ENCODE results near the gene CAVIN3. TPM values are rescaled to one million over a fixed set of nuclear protein-coding genes. Genes with fewer than 3 reads are reported as not detected.
"Not testable (repeated sequence)": the region's sequence is repeated elsewhere in the genome, so short reads cannot be mapped to it uniquely, and the experiment has no call there.

CAVIN3 gene
- total RNA-seq, 1 donor from 2014 or later: 74.2 TPM

DNA sequence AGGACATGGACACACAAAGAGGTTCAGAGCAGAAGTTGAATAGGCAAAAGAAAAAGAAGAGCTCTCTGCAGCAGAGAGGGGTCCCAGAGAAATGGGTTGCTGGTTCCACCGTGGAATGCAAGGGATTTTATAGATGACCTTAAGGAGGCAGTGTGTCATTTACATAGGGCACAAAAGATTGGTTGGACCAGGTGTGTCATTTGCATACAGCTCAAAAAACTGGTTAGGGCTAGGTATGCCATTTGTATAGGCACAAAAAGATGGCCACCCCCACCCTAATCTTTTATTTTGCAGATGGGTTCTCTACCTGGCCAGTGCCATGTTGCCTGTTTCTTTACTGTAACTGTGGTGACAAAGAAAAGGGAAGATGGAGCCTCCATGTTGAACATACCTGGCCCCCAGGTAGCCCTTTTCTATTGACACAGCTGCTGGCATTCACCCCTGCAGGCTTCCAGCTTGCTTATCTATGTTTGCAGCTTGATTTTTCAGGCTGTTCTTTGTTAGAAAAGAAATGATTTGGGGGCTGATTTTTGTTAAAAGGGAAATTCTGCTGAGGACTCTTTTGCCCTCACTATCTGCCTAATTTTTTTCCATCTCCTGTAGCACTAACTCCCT lies 3.1 kb upstream of the CAVIN3 start:
- DNase-seq: no peak

DNA sequence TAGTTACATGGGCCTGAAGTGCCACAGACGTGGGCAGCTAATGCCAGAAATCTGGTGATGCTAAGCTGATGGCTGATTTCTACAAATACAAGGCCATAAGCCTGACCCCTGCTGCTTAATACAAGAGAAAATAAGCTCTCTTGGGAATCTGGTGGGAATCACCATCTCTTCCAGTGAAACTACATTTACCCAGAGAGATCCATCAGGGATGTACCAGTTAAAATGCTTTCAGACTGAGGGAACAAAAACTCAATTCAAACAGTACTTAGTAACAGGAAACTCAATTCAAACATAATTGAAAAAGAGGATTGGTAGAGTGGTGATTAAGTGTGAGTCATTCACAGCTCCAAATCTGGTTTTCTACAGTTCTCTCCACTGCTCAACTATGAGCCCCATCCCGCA lies 1.7 kb upstream of the CAVIN3 start:
- DNase-seq: peak; percentile 20

DNA sequence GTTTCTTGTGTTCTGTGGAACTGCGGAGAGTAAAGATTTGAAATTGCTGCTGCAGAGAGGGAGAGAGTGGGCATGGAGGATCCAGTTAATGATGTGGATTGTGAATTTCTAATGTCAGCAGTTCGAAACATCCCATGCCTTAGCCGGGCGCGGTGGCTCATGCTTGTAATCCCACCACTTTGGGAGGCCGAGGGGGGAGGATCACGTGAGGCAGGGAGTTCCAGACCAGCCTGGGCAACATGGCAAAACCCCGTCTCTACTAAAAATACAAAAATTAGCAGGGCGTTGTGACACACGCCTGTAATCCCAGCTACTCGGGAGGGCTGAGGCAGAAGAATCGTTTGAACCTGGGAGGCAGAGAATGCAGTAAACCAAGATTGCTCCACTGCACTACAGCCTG lies 1.1 kb upstream of the CAVIN3 start:
- no peak for DNase-seq

DNA sequence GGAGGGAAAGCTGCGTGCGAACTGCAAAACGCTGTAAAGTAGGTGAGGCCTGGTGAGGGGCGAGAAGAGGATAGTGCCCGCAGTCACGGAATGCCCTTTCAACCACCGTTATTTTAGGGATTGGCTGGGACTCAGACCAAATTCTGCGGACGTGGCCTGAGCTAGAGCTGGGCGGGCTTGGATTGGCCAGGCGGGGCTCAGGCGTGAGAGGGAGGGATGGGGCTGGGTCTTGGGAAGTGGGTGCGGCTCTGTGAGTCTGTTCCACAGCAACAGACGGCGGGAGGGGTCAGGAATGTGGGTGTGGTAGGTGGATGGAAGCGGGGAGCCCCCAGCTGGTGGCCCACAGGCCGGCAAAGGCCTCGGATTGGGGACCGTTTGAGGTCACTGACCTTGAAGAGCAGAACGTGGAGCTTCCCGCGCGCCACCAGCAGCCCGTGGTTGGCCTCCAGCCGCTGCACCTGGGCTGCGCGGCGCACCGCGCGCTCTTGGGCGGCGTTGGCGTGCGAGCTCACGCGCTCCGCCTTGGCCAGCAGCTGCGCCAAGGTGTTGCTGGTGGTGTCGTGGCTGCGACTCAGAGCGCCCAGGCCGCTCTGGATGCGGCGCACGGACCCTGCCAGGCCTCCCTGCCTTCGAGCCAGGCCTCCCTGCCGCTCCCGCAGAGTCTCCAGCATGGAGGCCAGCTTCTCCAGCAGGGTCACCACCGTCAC lies 444 bp downstream of the CAVIN3 start:
- peak; percentile 93 for DNase-seq

DNA sequence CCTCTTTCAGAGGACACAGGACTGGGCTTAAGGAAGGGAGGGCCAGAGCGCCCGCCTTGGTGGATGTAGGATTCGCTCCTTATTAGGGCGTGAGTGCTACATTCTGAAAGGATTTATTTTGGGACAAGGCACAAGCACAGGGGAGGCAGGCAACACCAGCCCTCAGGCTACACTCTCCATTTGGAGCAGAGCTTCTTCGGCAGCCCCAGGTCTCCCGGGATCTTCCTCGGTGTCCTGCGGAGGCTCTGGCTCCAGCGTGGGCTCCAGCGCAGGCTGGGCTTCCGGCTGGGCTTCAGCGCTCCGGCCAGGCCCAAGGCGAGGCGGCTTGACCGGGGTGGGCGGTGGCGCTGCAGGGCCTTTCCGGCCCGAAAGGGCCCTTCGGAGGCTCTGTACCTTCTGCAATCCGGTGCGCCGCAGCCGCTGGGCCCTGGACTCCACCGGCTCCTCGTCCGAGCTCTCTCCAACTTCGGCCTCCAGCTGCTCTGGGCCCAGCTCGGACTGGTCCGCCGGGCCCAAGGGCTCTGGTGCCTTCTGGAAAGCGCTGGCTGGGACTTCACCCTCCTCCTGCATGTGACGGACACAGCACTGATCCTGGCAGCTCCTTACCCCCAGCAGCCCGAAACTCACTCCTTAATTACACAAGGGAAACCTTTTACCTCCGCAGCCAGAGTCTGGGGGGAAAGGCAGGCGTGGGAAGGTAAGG lies 1.1 kb downstream of the CAVIN3 start:
- DNase-seq: peak; percentile 35

DNA sequence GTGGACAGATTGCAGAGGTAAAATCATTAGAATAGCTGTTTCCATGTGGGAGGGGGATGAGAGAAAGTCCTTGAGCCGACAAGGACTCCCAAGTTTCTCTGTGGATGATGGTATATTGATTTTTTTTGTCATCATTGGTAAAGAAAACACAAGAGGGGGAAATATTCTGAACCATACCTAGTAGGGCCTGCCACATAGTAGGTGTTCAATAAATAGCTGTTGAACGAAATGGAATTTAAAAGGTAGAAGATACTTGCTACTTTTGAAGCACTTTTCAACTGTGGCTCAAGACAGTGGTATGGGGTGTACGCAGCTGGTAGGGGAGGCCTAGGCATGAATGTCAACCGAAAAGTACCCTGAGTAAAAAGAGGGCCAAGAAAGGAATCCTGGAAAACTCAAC lies 2.1 kb downstream of the CAVIN3 start:
- DNase-seq: no peak

DNA sequence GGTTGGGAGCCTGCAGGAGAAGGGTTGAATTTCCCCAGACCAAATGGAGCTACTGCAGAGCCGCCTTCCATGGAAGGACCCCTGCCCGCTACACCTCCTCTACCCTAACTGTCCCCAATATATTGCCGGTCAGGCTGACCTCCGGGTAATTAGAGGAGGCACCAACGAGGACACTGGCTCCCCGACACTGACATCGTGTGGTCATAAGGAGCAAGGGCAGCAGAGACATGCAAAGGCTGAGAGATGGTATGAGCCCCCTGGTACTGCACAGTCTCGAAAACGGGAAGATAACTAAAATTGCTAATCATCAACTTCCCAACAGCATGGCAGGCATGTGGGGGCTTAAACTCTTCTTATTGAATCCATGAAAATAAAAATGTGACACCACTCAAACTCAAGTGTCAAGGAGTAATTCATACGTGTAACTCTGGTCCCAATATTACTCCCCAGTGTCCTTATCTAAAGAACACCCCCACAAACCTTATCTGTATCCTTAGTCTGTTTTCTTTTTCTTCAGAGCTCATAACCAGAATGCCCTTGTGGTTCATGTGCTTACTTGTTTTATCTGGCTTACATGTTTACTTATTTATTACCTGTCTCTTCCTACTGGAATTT lies 4.4 kb downstream of the CAVIN3 start:
- peak; percentile 67 for DNase-seq

DNA sequence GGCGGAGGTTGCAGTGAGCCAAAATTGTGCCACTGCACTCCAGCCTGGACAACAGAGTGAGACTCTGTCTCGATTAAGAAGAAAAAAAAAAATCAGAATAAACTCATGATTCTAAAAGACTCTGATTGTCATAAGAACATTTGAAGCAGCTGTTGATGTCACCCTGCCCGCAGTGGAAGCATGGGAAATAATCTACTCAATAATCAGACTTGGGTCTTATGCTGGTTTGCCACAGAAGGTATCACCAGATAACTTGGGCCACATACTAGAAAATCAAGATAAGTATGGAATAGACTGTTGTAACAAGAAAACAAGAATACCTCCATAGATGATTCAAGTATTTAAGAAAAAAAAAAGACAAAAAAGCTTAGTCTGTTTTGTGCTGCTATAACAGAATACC lies 8.2 kb downstream of the CAVIN3 start:
- no peak for DNase-seq

DNA sequence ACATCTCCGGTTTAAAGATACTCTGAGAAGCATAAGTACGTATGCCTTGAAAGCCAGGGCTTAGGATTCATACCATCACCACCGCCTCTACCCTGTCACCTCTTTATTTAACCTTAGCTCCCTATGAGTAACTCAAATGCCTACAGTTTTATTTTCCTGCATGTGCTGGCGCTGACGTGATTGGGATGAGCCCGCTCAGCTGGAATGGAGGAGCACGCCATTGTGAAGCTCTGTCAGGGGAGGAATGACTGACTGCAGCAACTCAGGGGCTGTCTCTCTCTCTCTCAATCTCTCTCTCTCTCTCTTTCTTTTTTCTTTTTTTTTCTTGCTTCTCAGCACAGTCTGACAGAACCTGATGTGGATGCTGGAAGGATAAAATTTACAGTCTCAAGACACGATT lies 12.4 kb downstream of the CAVIN3 start:
- DNase-seq: no peak

DNA sequence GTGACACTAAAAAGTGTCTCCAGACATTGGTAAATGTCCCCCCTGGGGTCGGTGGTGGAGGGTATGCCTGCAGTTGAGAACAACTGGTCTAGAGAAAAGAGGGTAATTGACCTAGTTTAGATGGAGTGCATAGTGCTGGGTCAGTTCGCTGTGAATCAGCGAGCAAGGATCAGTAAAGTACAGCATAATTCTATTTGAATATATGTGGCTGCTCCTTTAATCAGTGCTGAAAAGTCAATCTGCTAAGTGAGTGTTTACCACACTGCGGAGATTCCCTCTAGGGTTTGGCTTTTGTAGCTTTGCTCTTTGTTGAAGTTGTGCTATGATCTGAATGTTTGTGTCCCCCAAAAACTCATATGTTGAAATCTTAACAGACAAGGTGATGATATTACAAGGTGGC lies 15.0 kb downstream of the CAVIN3 start:
- no peak for DNase-seq

DNA sequence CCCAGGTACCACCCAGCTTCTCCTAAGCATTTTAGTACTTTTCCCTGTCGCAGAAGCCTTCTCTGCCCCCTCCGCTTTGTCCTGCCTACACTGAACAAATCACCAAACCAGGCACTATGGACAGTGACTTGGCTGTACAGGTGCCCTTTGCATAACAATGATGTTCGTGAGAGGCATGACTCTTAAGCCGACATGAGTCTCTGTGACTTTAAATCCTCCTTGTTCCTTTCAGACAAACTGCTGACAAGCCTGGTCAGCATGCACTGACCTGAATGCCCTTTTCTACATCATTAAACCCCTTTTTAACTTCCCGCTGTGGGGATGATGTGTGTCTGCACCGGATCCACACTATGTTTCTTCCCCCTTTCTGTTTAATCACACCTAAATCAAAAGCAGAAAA lies 16.6 kb downstream of the CAVIN3 start:
- DNase-seq: no peak

DNA sequence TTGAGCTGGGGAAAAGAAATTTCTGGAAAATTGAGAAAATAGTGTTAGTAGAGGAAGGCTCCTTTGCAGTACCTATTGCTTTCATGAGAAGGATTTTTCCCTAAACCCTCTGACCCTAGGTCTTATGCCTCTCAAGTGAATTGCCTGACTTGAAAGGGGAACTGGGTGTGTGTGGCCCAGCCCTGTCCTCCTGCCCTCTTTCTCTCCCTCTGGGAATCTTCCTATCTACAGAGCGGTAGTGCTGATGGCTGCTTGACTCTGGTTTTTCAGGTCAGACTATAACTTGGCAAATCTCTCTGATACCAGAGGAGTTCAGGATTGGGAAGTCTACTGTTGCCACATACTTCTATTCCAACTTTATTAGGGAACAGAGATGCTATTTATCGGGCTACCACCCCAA lies 19.2 kb downstream of the CAVIN3 start:
- DNase-seq: no peak

DNA sequence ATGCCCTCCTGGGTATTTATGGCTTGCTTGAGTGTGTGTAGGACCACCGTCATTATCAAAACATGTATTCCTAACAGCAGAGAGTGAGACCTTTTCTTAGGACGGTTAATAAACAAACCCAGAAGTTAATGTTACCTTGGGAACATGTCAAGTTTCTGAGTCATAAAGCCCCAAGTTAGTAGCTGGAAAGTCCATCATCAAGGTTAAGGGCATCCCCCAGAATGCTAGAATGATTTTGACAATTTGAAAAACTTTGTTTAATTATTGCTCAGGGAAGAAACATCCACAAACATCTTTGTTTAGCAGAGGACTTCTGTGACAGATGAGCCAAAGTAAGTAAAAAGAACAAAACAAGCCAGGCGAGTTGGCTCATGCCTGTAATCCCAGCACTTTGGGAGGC lies 20.0 kb downstream of the CAVIN3 start:
- no peak for DNase-seq

DNA sequence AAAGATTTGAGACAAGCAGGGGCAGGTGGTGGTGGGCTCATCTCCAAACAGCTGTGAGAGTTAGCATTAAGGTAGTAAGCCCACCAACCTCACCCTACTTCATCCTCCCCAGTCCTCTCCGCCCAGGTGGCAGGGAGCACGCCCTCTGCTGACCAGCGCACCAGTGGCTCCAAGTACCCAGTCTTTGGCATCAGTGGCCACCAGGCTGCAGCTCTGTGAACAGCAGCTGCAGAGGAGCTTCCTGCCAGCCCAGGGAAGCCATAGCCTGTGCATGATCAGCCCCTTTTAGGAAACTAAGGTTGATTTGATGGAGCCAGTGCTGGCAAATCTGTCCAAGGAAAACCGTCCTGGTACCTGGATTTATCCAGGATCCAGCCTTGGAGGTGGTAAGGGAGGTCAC lies 21.7 kb downstream of the CAVIN3 start:
- peak; percentile 47 for DNase-seq

DNA sequence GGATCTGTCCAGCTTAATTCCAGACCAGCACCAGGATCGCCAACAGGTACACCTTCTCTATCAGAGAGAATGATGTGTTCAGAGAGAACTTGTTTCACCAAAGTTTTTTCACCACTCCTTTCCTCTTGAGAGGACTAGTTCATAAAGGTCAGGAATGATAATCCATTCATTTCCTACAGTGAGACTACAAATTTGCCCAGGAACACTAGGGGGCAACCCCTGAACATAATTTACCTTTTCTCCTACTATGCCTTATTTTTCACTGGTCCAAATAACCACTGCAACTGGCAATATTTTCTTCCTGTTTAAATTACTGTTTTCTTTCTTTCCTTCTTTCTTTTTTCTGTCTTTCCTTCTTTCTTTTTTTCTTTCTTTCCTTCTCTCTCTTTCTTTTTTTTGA lies 22.5 kb downstream of the CAVIN3 start:
- no peak for DNase-seq

DNA sequence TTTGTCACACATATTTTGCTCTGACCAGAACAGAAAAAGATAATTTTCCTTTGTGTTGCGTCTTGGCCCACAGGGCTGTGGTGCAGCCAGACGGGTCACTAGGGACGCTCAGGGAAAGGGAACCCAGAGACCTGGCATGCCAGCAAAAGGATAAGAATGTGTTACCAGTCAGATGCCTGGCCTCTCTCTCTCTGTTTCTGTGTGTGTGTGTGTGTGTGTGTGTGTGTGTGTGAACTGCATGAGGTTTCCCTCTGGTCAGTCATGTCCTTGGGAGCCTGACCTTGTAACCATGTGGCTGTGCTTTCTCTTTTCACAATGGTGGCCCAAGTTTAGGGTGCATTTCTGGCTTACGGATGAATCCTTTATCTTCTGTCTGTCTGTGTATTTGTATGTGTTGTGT lies 35.3 kb downstream of the CAVIN3 start:
- no peak for DNase-seq

DNA sequence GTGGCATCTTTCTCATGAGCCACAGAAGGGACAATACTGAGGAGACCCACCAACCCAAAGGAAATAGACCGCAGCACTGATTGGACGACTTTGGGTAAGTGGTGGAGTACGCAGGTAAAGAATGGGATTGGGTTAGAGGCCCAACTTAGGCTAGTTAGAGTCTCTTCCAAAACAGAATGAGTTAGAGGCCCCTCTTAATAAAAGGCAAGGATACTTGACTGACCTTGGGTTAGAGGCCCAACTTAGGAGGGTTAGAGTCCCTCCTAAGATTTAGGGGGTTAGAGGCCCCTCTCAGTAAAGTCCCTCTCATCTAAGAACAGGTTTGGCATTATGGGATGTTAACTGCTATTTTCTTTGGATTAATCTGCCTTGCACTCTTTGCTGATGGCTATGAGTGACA lies 36.1 kb downstream of the CAVIN3 start:
- no peak for DNase-seq

DNA sequence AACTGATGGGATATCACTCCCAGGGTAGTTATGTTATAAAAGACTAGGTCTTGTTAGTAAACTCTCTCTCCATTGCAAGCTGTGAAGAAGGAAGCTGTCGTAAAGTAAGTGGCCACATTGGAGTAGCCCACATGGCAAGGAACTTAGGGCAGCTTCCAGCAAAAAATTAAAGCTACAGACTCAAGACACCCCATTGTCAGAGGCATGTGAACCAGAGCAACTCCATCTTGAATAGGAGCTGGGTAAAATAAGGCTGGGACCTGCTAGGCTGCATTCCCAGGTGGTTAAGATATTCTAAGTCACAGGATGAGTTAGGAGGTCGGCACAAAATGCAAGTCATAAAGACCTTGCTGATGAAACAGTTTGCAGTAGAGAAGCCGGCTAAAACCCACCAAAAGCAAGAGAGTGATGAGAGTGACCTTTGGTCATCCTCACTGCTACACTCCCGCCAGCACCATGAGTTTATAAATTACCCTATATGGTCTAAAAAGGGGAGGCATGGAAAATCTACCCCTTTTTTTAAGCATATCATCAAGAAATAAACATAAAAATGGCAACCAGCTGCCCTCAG lies 36.8 kb downstream of the CAVIN3 start:
- no peak for DNase-seq

DNA sequence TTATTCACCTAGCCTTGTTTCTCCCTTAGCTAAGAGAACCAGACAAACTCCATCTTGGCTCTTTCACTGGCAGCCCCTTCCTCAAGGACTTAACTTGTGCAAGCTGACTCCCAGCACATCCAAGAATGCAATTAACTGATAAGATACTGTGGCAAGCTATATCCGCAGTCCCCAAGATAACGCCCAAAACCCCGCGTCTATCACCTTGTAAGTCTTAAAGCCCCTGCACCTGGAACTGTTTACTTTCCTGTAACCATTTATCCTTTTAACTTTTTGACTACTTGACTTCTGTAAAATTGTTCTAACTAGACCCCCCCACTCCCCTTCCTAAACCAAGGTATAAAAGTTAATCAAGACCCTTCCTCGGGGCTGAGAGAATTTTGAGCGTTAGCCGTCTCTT lies 39.5 kb downstream of the CAVIN3 start:
- DNase-seq: not testable (repeated sequence)

DNA sequence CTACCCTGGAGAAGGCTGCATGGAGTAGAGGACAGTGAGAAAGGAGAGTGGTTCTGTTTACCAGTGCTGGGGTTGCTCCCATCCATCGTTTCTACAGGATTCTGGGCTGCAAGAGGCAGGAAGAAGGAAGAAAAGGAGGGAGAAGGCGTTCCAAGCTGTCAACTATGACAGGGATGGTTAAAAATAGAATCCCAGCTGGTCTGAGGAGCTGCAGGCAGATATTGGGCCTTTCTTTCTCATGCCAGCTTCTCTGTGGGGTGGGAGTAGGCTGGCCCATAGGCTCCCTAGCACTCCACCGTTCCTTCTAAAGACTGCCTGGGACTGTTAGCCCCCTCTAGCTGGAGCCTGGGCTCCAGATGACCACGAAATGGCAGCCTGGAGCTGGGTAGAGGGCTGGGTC lies 47.1 kb downstream of the CAVIN3 start:
- DNase-seq: peak; percentile 51

DNA sequence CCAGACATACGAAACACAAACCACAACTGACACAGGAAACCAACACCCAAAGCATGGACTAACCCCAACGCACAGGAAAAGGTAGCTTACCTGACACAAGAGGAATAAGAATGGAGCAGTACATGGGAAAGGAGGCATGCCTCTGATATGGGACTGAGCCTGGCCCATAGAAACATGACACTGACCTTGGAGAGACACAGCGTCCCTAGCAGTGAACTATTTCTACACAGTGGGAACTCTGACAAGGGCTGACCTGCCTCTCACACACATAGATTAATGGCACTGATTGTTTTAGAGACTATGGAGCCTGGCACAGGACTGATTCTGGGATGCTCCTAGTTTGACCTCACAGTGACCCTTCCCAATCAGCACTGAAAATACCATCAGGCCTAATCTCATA lies 48.7 kb downstream of the CAVIN3 start:
- DNase-seq: no peak

DNA sequence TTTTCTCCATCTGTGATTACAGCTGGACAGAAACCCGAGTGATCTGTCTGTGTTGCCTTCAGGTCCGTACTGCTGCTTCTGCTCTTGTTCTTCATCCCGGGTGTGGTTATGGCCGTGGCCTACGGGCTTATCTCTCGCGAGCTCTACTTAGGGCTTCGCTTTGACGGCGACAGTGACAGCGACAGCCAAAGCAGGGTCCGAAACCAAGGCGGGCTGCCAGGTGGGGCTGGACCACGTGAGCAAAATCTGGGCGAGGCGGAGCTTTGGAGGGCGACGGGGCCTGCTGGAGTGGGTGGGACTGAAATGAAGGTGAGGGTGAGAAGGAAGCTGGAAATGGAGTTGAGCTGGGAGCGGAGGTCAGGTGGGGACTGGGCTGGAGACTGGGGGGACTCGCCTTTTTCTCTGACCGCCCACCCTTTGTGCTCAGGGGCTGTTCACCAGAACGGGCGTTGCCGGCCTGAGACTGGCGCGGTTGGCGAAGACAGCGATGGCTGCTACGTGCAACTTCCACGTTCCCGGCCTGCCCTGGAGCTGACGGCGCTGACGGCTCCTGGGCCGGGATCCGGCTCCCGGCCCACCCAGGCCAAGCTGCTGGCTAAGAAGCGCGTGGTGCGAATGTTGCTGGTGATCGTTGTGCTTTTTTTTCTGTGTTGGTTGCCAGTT lies 49.6 kb downstream of the CAVIN3 start:
- no peak for DNase-seq

Data from tongue (tissue), 2 donors.